OCI-LY1 (cell line): ENCODE results near the gene HPF1.

Source experiments
- EZH2 ChIP-seq: fragments of 200-600 bp; sonication (generic), shearing (Covaris generic); IDR thresholded peaks from 2 replicates; pipeline ENCODE4 v1.8.0; 2017; ENCODE audit warnings: borderline replicate concordance, mixed run types, mild to moderate bottlenecking, antibody characterized with exemption, low read length, moderate library complexity, mixed read lengths
- TF ChIP-seq, protein P1 (sequence below): fragments of 200-600 bp; sonication (generic), shearing (Covaris generic); IDR thresholded peaks from 2 replicates; pipeline ENCODE4 v1.5.1; 2017; ENCODE audit warnings: mild to moderate bottlenecking, antibody characterized with exemption, low read length, moderate library complexity, mixed read lengths

DNA sequence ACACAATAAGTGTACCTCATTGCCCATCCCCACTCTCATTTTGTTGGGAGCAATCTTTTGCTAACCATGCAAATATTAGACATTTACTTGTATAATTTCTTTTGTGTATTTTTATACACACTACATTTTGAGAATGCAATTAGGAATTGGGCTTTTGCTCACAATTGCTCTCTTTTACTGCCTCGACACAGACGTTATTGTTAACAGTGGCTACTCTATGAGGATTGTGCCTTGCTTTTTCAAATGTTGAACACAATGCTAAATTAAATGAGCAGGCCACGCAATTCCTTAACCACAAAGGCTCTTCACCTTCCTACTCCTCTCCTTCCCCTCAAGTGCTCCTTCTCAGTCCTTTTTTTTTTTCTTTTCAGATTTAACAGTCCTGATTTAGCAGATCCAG, 42.8 kb upstream of the HPF1 start:
- TF ChIP-seq, protein P1, sequence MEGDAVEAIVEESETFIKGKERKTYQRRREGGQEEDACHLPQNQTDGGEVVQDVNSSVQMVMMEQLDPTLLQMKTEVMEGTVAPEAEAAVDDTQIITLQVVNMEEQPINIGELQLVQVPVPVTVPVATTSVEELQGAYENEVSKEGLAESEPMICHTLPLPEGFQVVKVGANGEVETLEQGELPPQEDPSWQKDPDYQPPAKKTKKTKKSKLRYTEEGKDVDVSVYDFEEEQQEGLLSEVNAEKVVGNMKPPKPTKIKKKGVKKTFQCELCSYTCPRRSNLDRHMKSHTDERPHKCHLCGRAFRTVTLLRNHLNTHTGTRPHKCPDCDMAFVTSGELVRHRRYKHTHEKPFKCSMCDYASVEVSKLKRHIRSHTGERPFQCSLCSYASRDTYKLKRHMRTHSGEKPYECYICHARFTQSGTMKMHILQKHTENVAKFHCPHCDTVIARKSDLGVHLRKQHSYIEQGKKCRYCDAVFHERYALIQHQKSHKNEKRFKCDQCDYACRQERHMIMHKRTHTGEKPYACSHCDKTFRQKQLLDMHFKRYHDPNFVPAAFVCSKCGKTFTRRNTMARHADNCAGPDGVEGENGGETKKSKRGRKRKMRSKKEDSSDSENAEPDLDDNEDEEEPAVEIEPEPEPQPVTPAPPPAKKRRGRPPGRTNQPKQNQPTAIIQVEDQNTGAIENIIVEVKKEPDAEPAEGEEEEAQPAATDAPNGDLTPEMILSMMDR, result no peak
- no peak for TF ChIP-seq EZH2
